Stimulated activated CD8-positive, alpha-beta memory T cell treated with anti-CD3 and anti-CD28 coated beads, Interleukin-7, amount 100 ng/mL, for 48 hours (primary cell): ENCODE results near the gene ABLIM1.

Experiments
- DNase-seq, 2 donors: peaks; one replicate each; pipeline ENCODE4 v3.0.0-alpha.2; 2020; ENCODE audit warnings: low read depth in 1 of 2; ENCODE audit errors: extremely low read depth in 1 of 2

Gene ABLIM1

DNA sequence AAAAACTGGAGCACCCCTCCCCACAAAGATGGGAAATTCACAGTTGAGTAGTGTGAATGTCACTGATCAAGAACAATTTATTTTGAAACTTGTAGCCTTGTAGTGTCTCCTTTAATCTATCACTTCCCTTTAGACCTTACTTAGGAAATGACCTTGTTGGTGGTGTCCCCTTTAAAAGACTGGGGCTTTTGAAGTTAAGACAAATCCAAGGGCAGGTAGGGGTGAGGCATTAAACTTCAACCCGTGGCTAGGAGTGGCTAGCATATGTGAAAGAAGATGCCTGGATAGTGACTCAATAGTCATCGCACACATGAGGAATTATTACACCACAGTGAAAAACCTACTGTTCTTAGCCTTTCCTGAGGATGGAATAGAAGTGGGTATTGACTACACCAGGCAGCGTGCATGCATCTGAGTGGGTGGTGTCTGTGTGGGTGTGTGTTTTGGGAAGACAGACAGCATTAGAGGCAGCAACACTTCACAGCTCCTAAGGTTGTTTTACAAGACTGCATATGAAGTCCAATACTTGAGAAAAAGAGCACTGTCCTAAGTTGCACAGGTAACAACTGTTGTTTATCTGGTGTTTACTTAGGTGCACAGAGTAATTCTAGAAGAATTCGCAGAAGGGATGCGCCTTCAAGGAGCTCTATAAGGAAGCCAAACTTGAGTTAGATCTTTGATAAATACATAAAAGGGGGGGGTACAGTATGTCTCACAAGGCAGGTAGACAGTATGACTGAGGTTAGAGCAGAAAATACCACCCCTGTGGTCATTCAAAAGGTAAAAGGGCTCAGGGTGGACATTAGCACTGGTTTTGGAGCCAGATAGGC lies 32.9 kb downstream of the ABLIM1 start:
- no peak for DNase-seq

DNA sequence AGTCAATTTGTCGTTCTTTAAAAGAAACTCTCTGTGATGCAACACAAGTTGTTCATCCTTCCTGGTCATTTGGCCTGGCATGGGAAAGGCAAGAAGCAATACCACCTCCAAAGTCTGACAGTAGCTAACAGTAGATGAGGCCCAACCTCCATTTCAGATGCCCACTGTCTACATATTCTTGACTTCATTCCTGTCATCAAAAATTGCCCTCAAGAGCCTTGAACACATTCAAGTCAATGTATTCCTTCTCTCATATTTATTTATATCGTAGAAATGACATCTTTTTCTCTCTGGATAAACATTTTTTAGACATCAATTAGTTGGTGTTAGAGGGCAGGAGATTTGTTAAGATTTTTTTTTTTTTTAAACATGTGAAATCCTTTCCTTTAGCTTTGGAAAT lies 33.7 kb downstream of the ABLIM1 start:
- DNase-seq: no peak

DNA sequence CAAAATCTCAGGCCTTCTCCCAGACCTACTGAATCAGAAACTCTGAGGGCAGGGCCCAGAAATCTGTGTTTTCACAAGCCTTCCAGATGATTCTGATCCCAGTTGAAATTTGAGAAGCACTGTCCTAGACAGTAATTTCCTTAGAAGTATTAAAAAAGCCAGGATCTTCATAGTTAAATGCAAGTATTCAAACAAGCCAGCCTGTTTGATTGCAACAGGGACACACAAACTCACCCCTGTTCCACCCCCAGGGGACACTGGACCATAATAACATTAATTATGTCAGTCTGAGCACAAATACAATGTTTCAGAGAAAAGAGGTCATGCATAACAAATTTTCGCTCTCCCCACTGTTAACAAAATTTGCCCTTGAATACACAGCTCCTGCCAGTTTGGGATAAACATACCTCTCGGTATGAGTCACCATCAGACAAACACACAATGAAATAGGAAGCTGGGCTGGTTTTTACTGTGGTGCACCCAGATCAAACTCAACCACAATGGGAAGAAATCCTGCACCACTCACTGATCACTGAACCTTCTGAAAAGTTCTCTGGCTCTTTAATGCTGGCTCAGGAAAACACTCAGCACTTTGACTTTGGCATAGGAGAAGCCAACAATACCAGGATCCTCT lies 34.3 kb downstream of the ABLIM1 start:
- DNase-seq: no peak

DNA sequence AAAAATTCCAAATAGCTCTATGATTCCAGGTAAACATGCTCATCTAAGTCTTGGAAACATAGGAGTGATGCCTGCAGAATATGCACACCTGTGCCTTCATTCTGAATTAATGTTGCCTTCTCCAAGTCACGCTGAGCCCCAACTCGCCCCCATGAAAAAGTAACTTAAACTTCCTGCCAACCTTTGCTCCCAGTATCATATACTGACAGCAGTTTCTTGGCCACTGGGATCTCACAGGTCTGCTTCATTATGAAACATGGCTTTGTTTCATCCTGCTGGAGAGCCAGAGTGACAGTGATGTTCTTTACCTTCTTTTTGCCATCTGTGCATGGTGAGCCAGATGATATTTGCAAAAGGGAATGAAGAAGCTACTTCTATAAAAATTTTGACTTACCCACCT lies 34.9 kb downstream of the ABLIM1 start:
- no peak for DNase-seq

DNA sequence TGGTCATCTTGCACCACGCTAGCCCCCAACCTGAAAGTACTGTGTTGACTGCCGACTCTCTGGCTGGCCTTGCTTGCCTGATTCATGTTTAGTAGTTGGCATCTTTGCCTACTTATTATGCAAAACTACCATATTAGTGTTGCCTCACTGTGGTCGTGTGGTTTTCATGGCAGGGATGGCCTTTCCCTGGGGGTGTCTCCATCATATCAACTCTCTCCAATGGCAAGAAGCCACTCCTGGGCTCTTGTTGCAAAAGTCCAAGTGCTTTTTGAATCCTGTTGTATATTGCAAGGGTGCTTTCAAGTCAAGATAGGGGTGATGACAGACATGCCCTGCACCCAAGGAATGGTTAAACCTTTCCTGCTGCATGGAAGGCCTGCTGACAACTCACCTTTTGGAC lies 39.4 kb downstream of the ABLIM1 start:
- DNase-seq: no peak

DNA sequence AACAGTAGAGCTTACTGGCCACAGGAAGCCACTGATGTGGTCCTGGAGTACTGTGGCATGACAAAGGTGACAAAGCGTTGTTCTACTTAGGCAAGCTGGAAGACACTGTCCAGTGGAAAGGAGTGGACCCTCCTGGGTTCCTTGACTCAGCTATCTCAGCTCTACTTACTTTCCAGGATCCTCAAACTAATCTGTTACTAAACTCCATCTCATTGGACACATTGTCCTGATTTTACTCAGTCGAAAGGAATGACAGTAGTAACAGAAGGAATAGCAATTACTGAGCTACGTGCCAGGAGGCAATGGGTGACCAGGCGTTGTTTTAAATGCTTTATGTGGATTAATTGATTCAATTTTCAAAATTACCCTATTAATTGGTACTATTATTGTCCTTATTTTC lies 41.6 kb downstream of the ABLIM1 start:
- DNase-seq: no peak

DNA sequence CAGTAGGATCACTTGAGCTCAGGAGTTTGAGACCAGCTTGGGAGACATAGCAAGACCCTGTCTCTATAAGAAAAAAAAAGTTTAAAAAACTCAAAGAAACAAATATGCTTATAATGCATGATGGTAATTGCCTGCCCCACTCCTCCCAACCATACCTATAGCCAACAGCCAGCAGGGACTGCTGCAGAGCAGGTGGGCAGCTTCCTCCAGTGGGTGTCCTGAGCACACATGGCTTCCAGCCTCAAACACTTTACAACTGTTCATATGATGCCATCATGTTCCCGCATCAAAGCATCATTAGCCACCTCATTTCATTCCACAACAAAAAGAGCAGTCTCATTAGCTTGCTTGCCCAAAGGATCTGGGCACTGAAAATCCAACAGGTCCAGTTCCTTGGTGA lies 42.0 kb downstream of the ABLIM1 start:
- DNase-seq: no peak

DNA sequence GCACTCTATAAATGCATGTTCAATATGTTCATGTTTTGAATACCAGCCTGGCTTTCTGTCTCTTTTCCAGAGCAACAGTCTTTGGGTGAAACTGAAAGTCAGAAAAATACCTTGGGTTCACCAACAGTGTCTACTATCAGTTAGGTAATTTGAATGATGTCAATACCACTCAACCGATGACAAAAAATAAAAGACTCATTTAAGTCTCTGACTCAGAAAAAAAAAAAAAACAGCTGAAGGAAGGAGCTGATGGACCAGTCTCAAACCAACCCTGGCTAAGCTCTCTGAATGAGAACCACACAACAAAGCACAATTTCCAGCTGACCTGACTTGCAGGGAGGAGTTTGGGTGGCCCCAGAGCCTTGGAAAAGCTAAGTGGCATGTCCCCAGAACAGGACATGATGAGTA lies 42.5 kb downstream of the ABLIM1 start:
- peak in 1 of 2 donors; percentile 11 for DNase-seq

DNA sequence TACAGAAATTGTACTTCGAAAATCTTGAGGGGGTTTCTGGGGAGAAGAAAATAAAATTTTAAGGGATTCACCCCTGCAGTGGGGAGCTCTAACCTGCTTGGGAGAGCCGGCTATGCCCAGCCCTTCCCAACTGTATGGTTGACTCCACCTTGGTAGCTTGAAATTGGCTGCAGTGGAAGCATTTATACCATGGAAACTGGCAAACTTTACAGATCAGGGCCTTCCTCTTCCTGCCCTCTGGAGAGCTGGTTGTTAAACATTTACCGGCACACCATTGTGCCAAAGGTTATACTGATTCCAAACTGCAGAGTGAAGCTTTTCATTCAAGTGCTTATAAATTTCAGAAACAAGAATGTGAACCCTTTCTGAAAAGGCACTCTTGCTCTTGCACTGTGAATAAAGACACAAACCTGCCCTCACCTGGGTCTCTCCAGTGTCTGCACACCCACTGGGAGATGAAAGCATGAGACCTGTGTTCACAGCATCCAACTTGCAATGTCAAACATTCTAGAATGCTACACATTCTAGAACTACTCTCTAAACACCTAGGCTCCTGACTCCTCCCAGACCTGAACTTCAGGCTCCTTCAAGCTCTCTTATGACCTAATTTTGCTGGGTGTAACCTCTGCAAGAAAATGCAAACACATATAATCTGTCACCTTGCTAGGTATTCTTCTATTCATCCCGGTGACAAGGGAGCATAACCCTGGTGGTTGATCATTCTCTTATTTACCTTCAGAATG lies 44.7 kb downstream of the ABLIM1 start:
- DNase-seq: no peak

DNA sequence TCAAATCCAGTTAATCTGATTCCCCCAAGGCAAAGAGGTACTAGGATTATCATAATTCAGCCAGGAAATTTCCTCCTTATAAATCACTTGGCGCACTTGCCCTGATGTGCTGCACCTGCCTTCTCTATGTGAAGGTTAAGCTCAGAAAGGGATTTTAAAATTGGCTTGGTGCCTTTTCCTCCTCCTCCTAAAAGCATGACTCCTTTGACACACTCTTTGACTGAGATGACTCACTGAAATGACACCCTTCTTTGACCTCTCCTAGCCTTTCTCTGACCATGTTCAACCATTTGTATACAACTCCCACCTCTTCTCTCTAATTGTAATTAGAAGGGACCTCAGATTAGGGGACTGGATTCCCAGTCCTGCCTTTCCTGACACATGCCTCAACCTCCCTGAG lies 46.5 kb downstream of the ABLIM1 start:
- no peak for DNase-seq

DNA sequence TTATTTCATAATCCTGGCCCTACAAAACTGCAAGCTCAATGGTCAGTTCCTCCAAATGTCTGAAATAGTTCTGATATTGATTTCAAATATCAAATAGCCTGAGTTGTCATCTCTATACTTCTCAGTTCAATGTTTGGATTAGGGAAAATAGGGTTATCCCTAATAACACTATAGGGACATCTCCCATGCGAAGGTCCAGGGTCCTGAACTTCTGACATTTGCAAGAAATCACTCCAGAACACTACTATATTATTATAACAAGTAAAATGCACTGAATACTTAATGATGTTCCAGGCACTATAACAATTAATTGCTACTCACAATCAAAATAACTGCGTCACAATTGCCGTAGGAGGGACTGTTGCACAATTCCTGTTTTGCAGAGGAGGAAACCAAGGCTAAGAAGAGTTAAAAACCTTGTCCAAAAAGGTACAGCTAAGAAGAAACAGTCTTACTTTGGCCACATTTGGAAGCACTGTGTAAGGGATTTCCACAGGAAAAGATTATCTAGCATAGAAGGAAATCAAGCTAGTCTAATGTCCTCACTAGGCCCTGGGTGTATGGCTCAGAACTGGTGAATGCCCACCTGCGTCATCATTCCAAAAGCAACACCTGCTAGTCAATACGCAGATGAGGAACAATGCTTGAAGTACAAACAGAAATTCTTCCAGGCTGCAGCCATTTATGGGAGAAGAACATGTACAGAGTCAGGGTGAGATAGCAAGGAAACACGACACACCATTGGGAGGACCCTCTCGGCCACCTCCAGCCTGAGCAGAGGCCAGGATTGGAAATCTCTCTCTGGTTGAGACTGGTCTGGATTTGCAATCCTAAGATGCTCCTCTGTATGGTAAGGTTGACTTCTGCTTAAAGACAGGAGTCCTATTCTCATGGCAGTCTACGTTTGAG lies 48.3 kb downstream of the ABLIM1 start:
- no peak for DNase-seq

DNA sequence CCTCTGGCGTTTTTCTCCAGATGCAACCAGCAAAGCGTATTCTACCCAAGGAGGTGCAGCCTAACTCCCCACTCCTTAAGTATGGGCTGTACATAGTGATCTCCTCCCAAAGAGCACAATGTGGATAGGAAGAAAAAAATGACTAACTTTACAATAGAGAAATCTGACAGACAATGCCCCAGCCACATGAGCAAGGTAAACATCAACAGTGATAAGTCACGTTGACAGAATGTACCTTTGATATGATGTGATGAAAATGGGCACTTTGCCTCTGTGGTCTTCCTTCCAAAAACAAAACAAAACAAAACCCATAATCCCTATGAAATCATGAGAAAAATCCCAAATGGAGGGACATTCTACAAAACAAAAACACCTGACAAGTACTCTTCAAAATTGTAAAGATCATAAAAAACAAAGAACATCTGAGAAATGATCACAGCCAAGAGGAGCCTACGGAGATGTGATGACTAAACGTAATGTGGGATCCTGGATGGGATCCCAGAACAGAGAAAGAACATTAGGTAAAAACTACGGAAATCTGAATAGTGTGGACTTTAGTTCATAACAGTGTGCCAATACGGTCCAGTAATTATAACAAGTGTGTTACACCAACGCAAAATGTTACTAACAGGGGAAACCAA lies 50.6 kb downstream of the ABLIM1 start:
- no peak for DNase-seq

DNA sequence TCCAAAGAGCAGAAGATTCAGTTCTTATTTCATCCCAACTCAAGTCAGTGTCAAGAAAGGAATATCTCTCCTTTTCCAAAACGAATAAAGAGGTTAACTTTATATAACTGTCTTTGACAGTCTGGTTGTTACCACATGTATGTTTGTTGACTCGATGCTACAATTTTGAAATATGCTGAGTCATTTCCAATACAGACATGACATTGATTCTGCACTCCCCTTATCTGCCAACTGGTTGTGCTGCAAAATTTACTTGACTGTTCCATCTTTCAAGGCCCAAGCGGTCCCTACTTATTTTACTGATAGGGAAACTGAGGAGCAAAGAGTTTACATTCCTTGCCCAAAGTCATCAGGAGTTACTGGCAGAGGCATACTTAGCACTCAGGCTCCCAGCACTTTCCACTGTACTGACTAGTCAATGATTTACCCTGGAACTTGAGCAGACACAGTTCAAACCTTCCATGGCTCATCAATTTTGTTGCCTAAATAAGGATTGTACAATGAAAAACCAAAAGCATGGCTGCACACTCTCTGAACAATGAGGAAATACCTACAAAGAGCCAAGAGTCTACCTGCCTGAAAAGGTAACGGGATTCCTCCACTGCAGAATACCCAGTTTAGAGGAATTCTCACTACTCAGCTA lies 52.8 kb downstream of the ABLIM1 start:
- DNase-seq: no peak

DNA sequence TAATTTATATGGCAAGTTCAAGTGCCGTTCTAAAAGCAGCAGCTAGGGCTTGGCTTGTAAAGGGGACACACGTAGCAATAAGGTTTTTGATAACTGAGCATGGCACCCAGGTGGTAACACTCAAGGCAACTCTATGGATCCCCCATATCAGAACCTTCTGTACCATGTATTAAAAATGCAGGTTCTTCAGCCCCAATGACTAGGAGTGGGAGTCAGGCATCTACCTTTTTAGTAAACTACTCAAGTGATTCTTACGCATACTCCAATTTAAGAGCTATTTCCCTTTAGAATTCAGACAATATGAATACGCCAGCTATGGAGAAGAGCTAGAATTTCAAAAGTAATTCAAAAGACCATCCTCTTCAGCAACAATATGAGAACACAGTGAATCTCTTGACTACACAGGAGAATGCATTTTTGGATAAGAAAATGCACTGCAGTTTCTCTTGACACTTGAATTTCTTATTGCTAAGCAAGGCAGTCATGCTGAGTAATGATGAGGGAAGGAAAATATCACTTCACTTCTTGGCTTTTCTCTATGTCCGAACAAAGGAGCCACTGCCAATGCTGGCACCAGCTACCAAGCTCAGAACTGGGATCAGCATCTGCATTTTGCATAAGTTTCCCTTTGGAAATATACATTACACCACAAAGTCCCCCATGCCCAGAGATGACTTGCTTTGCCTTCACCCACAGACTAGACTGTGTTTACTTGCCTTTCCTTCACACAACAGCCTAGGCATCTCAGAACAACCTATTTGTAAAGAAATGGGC lies 53.5 kb downstream of the ABLIM1 start:
- DNase-seq: no peak

DNA sequence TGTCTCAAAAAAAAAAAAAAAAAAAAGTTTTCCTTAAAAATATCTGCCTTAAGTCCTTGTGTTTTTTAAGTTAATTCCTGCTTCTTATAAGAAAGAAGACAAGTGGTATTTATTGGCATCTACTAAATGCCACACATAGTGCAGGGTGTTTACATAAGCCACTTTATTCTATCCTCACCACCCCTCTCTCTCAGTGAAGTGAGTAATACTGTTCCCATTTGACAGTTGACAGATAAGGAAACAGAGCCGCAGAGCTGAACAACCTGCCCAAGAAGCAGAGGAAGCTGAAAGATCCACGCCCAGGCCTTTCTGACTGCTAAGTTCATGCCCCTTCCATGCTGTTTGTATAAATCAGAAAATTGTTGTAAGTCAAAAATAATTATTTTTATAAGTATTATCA lies 54.1 kb downstream of the ABLIM1 start:
- no peak for DNase-seq

DNA sequence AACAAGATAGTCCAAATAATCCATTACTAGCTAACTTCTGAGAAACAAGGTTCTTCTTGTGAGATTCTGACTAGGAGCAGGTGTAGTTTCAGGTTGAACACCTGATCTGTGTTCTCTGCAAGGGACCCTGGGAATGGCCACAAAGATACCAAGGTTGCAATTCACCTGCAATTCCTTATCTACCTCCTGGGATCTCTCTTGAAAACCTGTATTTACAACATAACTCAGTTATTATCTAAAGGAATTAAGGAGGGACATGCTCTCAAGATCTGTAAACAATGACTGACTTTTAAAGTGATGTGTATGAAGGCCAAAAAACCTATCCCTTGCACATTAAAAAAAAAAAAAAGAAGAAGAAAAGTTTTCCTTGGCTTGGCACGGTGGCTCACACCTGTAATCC lies 54.8 kb downstream of the ABLIM1 start:
- DNase-seq: no peak

DNA sequence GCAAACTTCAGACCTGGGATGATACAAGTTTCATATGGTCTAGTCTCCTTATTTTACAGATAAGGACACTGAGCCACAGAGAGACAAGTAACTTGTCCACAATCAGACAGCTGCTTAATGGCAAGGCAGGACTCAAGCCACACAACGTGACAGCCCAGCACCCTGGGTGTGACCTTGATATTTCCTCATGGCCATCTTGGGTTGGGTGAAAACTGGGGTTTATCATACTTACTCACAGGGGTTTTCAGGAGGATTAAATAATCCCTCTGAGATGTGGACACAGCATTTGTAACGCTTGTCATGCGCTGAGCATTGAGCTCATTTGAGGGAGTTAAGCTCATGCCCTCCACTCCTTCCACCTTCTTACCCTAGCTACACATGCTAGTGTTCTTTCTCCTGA lies 58.0 kb downstream of the ABLIM1 start:
- DNase-seq: no peak

DNA sequence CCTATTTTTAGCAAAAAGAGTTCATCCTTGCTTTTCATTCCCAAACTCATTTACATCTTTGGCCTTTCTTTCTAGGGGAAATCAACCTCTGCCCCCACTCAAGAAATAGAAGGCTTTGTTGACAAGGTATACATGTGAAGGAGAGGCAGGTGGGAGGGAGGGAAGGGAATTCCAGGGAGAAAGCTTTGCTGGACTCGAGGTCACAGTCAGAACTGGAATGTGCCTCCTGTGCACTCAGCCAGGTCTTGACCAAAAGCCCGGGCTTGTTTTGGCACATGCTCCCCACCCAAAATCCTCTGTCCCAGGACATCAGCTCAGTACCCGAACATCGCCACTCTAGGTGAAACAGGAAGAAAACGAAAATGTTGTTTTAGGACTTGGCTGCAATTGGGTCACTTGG lies 61.3 kb downstream of the ABLIM1 start:
- no peak for DNase-seq

DNA sequence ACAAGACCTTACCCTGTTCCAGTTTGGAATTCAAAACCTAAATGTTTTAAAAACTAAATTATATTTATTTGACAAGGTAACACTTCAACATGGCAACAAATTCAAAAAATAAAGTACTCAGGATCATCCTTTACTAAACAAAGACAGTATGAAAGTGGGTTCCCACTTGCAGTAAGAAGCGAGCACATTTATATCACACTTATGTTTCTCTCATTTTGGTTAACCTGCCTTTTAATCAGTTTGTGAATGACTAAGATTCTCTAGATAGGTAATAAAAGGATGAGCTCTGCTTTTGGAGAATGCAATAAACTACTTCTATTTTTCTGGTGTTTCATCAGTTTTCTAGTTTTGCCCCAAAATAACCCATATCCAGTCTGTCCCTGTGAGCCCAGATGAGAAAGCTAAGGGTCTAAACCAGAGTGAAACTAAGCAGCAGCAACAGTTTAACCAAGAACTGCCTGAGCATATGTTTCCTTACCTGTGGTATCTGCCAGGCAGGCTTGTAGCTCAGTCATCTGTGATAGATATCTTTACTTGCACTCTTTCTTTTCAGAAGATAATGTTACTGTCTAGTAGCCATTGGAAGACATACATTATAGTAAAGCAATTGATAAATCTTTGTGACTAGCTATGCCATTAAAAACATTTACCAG lies 64.1 kb downstream of the ABLIM1 start:
- no peak for DNase-seq
